Peyer's patch (tissue), 4 donors: ENCODE measurements around the gene ERMP1.

Experiments
- POLR2A ChIP-seq, 2 donors: fragments of 450-650 bp; IDR thresholded peaks; one replicate each; pipeline ENCODE4 v1.5.1; 2017; ENCODE audit warnings: antibody characterized with exemption in 2 of 2, mild to moderate bottlenecking in 2 of 2, moderate library complexity in 2 of 2
- TF ChIP-seq, protein P1 (sequence below), 6 experiments: fragments of 450-650 bp in 4 of 6; fragments of 200-600 bp in 2 of 6; sonication (generic) in 1 of 6; IDR thresholded peaks; one replicate each; pipeline ENCODE4 v1.5.1; 2017 to 2019; ENCODE audit warnings: antibody characterized with exemption in 6 of 6, mild to moderate bottlenecking in 3 of 6, moderate library complexity in 1 of 6

DNA sequence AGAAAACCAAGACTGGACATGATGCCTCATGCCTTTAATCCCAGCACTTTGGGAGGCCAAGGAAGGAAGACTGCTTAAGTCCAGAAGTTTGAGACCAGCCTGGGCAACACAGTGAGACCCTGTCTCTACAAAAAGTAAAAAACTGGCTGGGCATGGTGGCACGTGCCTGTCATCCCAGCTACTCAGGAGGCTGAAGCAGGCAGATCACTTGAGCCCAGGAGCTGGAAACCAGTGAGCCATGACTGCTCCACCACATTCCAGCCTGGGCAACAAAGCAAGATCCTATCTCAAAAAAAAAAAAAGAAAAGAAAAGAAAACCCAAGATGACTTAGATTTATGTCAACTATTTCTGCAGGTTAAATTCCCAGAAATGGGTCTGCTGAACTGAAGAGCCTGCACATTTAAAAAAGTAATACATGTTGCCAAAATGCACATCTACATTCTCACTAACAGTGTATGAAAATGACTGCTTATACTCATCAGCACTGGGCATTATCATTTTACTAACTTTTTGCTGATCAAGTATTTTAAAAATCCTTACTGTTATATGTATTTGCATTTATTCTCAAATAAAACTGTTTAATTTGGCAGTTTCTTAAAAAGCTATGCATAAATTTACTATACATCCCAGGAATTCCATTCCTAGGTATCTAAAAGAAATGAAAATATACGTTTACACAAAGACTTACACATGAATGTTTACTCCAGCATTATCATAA, 14.3 kb downstream of the ERMP1 start:
- TF ChIP-seq, protein P1, sequence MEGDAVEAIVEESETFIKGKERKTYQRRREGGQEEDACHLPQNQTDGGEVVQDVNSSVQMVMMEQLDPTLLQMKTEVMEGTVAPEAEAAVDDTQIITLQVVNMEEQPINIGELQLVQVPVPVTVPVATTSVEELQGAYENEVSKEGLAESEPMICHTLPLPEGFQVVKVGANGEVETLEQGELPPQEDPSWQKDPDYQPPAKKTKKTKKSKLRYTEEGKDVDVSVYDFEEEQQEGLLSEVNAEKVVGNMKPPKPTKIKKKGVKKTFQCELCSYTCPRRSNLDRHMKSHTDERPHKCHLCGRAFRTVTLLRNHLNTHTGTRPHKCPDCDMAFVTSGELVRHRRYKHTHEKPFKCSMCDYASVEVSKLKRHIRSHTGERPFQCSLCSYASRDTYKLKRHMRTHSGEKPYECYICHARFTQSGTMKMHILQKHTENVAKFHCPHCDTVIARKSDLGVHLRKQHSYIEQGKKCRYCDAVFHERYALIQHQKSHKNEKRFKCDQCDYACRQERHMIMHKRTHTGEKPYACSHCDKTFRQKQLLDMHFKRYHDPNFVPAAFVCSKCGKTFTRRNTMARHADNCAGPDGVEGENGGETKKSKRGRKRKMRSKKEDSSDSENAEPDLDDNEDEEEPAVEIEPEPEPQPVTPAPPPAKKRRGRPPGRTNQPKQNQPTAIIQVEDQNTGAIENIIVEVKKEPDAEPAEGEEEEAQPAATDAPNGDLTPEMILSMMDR (IDR thresholded peaks at IDR 0.05) = no peak
- no peak for TF ChIP-seq POLR2A (IDR thresholded peaks at IDR 0.05)
